ENCODE data around the gene RANGRF. TPM values are rescaled to one million over a fixed set of nuclear protein-coding genes. Genes with fewer than 3 reads are reported as not detected.

Gene RANGRF
- total RNA-seq, 2 donors from 2014 or later, result 4.7 to 13.5 TPM

DNA sequence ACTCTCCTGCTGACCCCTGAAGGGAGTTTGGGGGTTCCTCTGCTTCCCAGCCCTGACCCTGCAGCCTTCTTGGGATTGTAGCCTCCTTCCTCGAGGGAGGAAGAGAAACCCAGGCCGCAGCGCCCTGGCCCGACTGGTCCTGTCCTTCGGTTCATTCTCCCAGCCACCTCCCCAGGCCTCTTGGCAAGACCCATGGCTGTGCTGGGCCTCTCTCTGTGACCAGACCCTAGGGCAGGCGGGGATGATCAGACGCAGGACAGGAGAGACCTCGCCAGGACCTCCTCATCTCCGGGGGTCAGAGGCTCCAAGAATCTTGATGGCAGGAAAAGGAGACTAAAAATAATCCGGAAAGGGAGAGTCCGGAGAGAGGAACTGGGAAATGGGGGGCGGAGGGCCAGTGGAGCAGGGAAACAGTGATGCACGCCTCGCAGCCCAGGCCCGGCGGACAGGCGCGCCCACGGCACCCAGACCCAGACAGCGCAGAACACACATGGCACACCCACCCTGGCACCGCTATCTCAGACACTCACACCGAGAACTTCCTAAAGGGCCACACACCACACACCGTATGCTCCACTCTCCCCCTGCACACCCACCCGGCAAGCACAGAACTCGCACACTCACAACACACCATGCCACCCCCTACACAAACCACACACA is 22.8 kb downstream of the RANGRF start:
- 69 to 71% methylated on average over 23 to 25 of the region's 25 CpGs for WGBS, 2 donors
- no peaks in the 10 kb centered on the region for H3K36me3 ChIP-seq (replicated peaks in 1 of 2; ENCODE audit: insufficient read depth in 1 of 2, low read depth in 2 of 2)
- no peak for ATAC-seq
- peaks cover 7% of the 10 kb centered on the region for H3K4me1 ChIP-seq
- H3K27ac ChIP-seq, result peak overlapping the region in 2 of 4 donors; percentile 7 to 27
- no peak for TF ChIP-seq POLR2A (IDR thresholded peaks at IDR 0.05)
- TF ChIP-seq, protein P1, sequence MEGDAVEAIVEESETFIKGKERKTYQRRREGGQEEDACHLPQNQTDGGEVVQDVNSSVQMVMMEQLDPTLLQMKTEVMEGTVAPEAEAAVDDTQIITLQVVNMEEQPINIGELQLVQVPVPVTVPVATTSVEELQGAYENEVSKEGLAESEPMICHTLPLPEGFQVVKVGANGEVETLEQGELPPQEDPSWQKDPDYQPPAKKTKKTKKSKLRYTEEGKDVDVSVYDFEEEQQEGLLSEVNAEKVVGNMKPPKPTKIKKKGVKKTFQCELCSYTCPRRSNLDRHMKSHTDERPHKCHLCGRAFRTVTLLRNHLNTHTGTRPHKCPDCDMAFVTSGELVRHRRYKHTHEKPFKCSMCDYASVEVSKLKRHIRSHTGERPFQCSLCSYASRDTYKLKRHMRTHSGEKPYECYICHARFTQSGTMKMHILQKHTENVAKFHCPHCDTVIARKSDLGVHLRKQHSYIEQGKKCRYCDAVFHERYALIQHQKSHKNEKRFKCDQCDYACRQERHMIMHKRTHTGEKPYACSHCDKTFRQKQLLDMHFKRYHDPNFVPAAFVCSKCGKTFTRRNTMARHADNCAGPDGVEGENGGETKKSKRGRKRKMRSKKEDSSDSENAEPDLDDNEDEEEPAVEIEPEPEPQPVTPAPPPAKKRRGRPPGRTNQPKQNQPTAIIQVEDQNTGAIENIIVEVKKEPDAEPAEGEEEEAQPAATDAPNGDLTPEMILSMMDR (IDR thresholded peaks at IDR 0.05), result no peak
- no peak for DNase-seq
- H3K4me3 ChIP-seq, result no peak overlapping the region
- peaks cover 0 to 17% of the 10 kb centered on the region in 2 donors for H3K27me3 ChIP-seq
- H3K9me3 ChIP-seq, result no peaks in the 10 kb centered on the region
- intact Hi-C loops (cut with DNase I), result no loop called here

DNA sequence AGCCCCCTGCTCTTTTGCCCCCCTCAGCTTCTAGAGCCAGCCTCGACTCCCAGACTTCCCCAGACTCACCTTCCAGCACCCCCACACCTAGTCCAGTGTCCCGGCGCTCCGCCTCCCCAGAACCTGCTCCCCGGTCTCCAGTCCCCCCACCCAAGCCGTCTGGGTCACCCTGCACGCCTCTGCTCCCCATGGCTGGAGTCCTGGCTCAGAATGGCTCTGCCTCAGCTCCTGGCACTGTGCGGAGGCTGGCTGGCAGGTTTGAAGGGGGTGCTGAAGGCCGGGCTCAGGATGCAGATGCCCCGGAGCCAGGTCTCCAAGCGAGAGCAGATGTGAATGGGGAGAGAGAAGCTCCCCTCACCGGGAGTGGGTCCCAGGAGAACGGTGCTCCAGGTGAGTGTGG is 23.8 kb downstream of the RANGRF start:
- Histone ChIP-seq H3K4me3 (no peak overlapping the region), H3K27ac (no peak overlapping the region), H3K9me3 (no peaks in the 10 kb centered on the region), H3K27me3 (peaks cover 0 to 17% of the 10 kb centered on the region in 2 donors), H3K36me3 (replicated peaks in 1 of 2; ENCODE audit: insufficient read depth in 1 of 2, low read depth in 2 of 2) (no peaks in the 10 kb centered on the region), H3K4me1 (peaks cover 7% of the 10 kb centered on the region)
- no peak for ATAC-seq
- TF ChIP-seq, protein P1 (IDR thresholded peaks at IDR 0.05), result no peak
- TF ChIP-seq POLR2A (IDR thresholded peaks at IDR 0.05), result no peak
- DNase-seq, result no peak
- WGBS, 2 donors, result 45 to 62% methylated on average over 8 to 13 of the region's 13 CpGs
- intact Hi-C loops (cut with DNase I), result no loop called here

DNA sequence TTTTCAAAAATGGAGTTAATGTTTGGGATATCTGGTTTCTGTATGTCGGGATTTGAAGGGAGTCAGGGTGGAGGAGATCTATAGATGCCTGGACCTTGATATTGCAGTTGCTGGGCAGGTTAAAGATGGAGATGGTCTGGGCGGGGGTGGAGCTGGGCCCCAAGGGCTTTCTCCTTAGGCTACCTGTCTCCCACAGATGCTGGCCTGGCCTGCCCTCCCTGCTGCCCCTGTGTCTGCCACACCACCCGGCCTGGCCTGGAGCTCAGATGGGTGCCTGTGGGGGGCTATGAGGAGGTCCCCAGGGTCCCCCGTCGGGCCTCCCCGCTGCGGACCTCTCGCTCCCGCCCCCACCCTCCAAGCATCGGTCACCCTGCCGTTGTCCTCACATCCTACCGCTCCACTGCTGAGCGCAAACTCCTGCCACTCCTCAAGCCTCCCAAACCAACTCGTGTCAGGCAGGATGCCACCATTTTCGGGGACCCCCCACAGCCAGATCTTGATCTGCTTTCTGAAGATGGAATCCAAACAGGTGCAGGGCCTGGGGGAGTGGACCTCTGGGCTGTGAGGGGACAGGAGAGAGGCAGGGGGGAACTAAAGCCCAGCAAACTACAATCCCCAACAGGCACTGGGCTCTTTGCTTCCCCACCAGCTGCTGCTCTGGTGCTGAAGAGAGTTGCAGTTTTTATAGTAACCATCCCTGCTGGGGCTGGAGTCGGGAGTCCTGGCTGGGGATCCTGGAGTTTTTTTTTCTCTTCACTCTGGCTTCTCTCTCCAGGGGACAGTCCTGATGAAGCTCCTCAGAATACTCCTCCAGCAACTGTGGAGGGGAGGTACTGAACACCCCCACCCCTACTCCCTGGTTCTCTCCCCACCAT is 24.5 kb downstream of the RANGRF start:
- no peak overlapping the region for H3K27ac ChIP-seq
- H3K4me3 ChIP-seq, result no peak overlapping the region
- intact Hi-C loops (cut with DNase I), result no loop called here
- TF ChIP-seq, protein P1 (IDR thresholded peaks at IDR 0.05), result no peak
- no peak for TF ChIP-seq POLR2A (IDR thresholded peaks at IDR 0.05)
- peaks cover 7% of the 10 kb centered on the region for H3K4me1 ChIP-seq
- DNase-seq (no peak), ATAC-seq (no peak)
- WGBS, 2 donors, result 46 to 54% methylated on average over 9 to 13 of the region's 16 CpGs
- H3K36me3 ChIP-seq (replicated peaks in 1 of 2; ENCODE audit: insufficient read depth in 1 of 2, low read depth in 2 of 2), result no peaks in the 10 kb centered on the region
- H3K9me3 ChIP-seq, result no peaks in the 10 kb centered on the region
- H3K27me3 ChIP-seq, result peaks cover 0 to 17% of the 10 kb centered on the region in 2 donors

DNA sequence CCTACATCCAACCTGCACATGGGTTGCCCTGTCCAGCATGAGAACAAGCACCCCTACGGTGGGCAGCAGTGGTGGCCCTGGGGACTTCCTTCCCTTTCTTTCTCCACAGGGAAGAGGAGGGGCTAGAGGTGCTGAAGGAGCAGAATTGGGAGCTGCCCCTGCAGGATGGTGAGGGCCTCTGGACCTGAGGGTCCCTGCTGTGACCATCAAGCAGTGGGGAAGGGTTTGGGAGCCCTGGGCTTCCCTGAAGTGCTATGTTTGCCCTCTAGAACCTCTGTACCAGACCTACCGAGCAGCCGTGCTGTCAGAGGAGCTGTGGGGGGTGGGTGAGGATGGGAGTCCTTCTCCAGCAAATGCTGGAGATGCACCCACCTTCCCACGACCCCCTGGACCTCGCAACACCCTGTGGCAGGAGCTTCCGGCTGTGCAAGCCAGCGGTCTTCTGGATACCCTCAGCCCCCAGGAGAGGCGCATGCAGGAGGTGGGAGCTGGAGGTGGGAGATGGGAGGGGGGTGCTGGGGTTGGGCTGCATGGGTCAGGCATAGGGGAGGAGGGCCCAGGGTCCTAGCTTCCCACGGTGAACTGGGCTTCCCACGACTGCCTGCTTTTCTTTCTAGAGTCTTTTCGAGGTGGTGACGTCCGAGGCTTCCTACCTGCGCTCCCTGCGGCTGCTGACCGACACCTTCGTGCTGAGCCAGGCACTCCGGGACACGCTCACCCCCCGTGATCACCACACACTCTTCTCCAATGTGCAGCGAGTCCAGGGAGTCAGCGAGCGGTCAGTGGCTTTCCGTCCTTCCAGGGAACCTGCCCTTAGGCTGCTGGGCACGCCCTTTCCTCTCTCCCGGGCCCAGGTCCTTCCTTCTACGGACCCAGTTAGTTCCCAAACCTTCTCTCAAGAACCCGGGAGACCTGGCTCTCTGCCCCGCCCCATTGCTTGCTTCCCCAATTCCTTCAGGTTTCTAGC is 26.6 kb downstream of the RANGRF start:
- H3K9me3 ChIP-seq, result no peaks in the 10 kb centered on the region
- DNase-seq, result peak in 3 of 4 donors; percentile 23 to 40 (median 33)
- peaks cover 7% of the 10 kb centered on the region for H3K4me1 ChIP-seq
- no peaks in the 10 kb centered on the region for H3K36me3 ChIP-seq (replicated peaks in 1 of 2; ENCODE audit: insufficient read depth in 1 of 2, low read depth in 2 of 2)
- intact Hi-C loops (cut with DNase I), result no loop called here
- ATAC-seq, result peak; percentile 28
- H3K27me3 ChIP-seq, result peaks cover 0 to 17% of the 10 kb centered on the region in 2 donors
- no peak overlapping the region for H3K4me3 ChIP-seq
- TF ChIP-seq, protein P1 (IDR thresholded peaks at IDR 0.05), result no peak
- TF ChIP-seq POLR2A (IDR thresholded peaks at IDR 0.05), result no peak
- WGBS, 2 donors, result 20 to 26% methylated on average over 10 to 28 of the region's 29 CpGs
- H3K27ac ChIP-seq, result no peak overlapping the region

Measured in body of pancreas (tissue), 4 donors.